ENCODE results near the gene PIGV. TPM values are rescaled to one million over a fixed set of nuclear protein-coding genes. Genes with fewer than 3 reads are reported as not detected.

The PIGV gene
- total RNA-seq, 2 experiments from 2014 or later: 27.3 to 31.6 TPM

- POLR2A ChIA-PET: no interaction called here
- CTCF ChIA-PET: no interaction called here
Measured at GRCh38 chr1:26767714-26768113, 20.0 kb upstream of the PIGV start.

GRCh38 chr1:26768755-26769154 is 19.0 kb upstream of the PIGV start:
- ChIA-PET CTCF (interaction anchor here (0.5 kb wide), 1 partner anchor 27 kb away, joined by 3 read pairs; no protein-coding TSS in a partner anchor), POLR2A (no interaction called here)

DNA sequence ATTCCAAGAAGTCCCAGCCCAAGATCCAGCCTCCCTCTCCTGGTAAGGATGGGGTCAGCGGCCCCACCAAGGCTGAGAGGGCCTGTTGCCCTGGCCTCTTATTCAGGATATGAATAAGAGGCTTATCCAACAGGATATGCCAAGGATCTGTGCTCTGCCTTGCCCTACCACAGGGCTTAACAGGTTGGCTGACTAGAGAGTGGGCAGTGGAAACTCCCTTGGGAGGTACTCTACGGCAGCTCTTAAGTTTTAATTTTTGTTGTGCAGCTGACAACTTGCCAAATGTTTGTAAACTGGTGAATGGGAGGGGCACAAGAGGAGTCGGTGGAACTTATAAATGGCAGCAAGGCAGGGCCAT is 16.5 kb upstream of the PIGV start:
- CTCF ChIA-PET: interaction anchor here (0.6 kb wide), 1 partner anchor 95 kb away, joined by 3 read pairs; no protein-coding TSS in a partner anchor

DNA sequence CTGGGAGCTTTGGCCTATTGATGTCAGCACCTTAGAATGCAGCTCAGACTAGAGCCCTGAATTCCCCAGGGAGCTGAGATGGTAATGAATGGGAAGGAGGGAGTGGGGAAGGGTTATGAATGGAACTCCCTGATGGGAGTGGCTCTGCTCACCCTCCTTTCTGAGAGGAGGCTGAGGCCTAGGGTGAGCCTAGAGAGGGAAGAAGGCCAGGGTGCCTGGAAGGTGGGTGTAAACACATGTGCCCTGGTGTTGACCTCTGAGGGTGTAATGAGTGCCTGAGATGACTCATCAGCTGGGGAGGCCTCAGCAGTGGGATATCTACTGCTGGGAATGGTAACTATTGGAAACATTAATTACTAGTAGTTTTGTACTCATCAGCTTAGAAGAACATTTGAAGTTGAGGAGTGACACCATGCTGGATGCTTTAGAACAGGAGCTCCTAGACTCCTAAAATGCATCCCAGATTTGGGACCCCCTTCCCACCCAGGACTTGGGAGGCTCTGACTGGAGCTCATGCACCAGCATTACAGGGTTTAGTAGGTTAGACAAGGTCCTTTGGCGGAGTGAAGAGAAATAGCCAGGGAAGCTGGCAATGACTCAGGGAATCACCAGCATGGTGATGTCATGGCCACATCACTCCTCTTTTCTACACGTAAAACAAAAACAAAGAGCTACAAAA is 16.0 kb upstream of the PIGV start:
- ChIA-PET POLR2A (interaction anchor here (0.6 to 1.2 kb wide), 2 partner anchors 13 to 41 kb away, joined by 3 read pairs; no protein-coding TSS in a partner anchor), CTCF (interaction anchor here (0.5 to 0.6 kb wide), 2 partner anchors 65 to 95 kb away, joined by 3 to 4 read pairs; no protein-coding TSS in a partner anchor)

More for the DNA sequence above, 16.5 kb upstream of the PIGV start:
- POLR2A ChIA-PET: interaction anchor here (1.2 kb wide), 1 partner anchor 13 kb away, joined by 3 read pairs; no protein-coding TSS in a partner anchor

DNA sequence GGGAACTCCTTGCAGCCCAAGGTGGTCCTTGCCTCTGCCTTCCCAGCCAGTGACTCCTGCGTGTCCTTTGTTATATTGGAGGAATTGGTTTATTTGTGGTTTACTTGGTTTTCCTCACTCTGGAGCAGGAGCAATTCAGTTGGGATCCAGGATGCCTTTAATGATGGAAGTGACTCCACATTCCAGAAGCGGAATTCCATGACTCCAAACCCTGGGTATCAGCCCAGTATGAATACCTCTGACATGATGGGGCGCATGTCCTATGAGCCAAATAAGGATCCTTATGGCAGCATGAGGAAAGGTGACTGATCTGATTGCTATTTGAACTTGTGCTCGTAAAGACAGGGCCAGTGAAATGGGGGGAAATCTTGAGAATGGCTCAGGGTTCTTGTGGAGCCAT is 15.1 kb upstream of the PIGV start:
- POLR2A ChIA-PET: interaction anchor here (0.6 to 1.2 kb wide), 2 partner anchors 12 to 42 kb away, joined by 3 read pairs; no protein-coding TSS in a partner anchor
- CTCF ChIA-PET: interaction anchor here (0.5 kb wide), 1 partner anchor 65 kb away, joined by 4 read pairs; no protein-coding TSS in a partner anchor

GRCh38 chr1:26774462-26774861 is 13.3 kb upstream of the PIGV start:
- POLR2A ChIA-PET: interaction anchor here (0.5 kb wide), 1 partner anchor 38 kb away, joined by 4 read pairs; no protein-coding TSS in a partner anchor
- CTCF ChIA-PET: no interaction called here

DNA sequence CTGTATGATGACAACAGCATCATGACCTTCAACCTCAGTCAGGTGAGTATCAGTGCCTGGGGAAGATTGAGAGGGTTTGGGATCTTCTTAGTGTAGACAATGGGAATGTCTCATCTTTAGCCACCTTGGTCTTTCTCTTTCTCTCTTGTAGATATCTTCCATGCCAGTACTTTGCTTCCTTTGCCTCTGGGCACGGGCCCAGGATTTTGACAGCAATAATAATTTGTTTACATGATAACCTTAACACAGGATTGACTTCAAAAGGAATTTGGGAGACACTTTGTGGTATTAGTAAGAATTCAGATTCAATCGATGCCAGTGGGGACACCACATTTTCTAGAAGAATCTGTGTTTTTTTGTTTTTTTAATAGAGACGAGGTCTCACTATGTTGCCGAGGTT is 12.1 kb upstream of the PIGV start:
- CTCF ChIA-PET: no interaction called here
- POLR2A ChIA-PET: no interaction called here

DNA sequence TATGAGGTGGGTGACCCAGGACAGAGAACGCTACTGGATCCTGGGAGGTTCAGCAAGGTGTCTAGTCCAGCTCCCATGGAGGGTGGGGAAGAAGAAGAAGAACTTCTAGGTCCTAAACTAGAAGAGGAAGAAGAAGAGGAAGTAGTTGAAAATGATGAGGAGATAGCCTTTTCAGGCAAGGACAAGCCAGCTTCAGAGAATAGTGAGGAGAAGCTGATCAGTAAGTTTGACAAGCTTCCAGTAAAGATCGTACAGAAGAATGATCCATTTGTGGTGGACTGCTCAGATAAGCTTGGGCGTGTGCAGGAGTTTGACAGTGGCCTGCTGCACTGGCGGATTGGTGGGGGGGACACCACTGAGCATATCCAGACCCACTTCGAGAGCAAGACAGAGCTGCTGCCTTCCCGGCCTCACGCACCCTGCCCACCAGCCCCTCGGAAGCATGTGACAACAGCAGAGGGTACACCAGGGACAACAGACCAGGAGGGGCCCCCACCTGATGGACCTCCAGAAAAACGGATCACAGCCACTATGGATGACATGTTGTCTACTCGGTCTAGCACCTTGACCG is 8.6 kb upstream of the PIGV start:
- ChIA-PET CTCF (interaction anchor here (0.9 to 1.0 kb wide), 3 partner anchors 10 to 177 kb away, joined by 3 to 5 read pairs (median 4); no protein-coding TSS in a partner anchor), POLR2A (no interaction called here)

DNA sequence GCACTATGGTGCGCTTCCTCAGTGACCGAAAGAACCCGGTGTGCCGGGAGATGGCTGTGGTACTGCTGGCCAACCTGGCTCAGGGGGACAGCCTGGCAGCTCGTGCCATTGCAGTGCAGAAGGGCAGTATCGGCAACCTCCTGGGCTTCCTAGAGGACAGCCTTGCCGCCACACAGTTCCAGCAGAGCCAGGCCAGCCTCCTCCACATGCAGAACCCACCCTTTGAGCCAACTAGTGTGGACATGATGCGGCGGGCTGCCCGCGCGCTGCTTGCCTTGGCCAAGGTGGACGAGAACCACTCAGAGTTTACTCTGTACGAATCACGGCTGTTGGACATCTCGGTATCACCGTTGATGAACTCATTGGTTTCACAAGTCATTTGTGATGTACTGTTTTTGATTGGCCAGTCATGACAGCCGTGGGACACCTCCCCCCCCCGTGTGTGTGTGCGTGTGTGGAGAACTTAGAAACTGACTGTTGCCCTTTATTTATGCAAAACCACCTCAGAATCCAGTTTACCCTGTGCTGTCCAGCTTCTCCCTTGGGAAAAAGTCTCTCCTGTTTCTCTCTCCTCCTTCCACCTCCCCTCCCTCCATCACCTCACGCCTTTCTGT is 7.3 kb upstream of the PIGV start:
- CTCF ChIA-PET: interaction anchor here (0.7 kb wide), 1 partner anchor 31 kb away, joined by 3 read pairs; no protein-coding TSS in a partner anchor

DNA sequence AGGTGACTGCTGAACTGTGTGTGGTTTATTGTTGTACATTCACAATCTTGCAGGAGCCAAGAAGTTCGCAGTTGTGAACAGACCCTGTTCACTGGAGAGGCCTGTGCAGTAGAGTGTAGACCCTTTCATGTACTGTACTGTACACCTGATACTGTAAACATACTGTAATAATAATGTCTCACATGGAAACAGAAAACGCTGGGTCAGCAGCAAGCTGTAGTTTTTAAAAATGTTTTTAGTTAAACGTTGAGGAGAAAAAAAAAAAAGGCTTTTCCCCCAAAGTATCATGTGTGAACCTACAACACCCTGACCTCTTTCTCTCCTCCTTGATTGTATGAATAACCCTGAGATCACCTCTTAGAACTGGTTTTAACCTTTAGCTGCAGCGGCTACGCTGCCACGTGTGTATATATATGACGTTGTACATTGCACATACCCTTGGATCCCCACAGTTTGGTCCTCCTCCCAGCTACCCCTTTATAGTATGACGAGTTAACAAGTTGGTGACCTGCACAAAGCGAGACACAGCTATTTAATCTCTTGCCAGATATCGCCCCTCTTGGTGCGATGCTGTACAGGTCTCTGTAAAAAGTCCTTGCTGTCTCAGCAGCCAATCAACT is 6.4 kb upstream of the PIGV start:
- POLR2A ChIA-PET: interaction anchor here (0.7 kb wide), 1 partner anchor 254 kb away, joined by 3 read pairs; no protein-coding TSS in a partner anchor
- CTCF ChIA-PET: interaction anchor here (0.5 to 1.2 kb wide), 2 partner anchors 9 to 347 kb away, joined by 3 to 5 read pairs; no protein-coding TSS in a partner anchor

More for the DNA sequence above, 7.3 kb upstream of the PIGV start:
- POLR2A ChIA-PET: interaction anchor here (0.7 kb wide), 1 partner anchor 255 kb away, joined by 3 read pairs; no protein-coding TSS in a partner anchor

DNA sequence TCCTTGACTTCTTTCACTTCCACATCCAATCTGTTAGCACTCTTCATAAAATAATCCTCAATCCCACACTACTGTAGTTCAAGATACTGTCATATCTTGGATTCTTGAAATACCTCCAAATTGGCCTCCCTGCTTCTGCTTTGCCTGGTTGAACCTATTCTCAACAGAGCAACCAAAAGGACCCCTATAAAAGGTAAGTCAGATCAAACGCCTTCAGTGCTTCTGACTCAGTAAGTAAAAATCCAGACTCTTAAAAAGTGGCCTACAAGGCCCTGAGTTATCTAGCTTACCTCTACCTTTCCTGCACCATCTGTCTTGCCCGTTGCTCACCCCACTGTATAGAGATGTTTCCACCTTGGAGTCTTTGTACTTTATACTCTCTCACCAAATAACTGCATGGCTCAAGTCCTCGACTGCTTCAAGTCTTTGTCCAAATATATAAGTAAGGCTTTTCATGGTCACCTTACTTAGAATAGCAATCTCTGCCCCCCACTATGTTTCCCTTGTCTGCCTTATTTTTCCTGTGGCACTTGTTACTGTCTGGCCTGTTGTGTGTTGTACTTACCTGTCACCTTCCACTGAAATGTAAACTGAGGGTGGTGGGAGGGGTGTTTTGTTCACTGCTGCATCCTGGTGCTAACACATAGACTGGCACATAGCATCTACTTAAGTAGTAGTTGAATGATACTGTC is 5.1 kb upstream of the PIGV start:
- ChIA-PET CTCF (interaction anchor here (1.3 kb wide), 1 partner anchor 180 kb away, joined by 4 read pairs; no protein-coding TSS in a partner anchor), POLR2A (interaction anchor here (0.6 kb wide), 1 partner anchor 224 kb away, joined by 8 read pairs; no protein-coding TSS in a partner anchor)

GRCh38 chr1:26783646-26784022 is 4.1 kb upstream of the PIGV start:
- CTCF ChIA-PET: interaction anchor here (1.2 to 1.3 kb wide), 2 partner anchors 36 to 181 kb away, joined by 3 to 4 read pairs; no protein-coding TSS in a partner anchor
- POLR2A ChIA-PET: interaction anchor here (0.9 kb wide), 1 partner anchor 90 kb away, joined by 3 read pairs; no protein-coding TSS in a partner anchor

DNA sequence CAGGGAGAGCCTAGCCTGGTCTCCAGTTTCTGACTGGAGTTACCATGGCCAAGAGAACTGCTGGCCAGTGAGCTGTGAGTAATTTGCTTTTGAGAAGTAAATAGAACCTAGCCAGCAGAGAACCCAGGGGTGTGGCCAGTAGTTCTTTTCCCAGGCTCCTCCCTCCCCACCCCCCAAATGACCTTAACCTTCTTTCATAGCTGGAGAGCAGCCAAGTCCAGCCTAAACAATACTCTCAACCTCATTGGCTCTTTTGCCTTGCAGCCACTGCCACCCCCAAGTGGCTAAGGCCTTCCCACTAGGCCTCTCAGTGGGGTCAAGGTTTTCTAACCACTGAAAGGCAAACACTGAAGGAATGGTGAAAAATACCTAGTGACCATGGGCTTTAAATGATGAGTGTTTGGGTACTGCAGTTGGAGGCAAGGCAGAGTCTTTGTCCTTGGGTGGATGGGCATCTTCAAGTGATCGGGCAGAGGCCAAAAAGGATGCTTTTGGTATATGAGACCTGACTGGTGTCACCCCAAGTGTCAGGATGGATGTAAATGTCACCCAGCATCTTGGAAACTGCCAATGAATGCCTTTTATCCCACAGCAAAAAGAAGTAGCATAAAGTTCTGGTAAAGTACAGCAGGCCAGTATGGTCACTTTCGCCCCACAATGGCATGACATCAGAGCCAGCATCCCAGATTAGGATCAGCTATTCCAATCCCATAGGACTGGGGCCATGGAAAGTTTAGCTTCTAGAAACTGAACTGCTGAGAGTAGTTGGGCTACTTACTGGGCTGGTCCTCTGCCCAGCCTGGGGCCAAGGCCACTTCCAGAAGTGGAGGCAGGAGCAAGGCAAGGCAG is 3.5 kb upstream of the PIGV start:
- CTCF ChIA-PET: interaction anchor here (1.2 to 1.3 kb wide), 2 partner anchors 37 to 182 kb away, joined by 3 to 4 read pairs; no protein-coding TSS in a partner anchor

GRCh38 chr1:26784886-26785285 is 2.9 kb upstream of the PIGV start:
- ChIA-PET POLR2A (interaction anchor here (1.1 kb wide), 1 partner anchor 13 kb away, joined by 3 read pairs; no protein-coding TSS in a partner anchor), CTCF (no interaction called here)

More for the DNA sequence above, 3.5 kb upstream of the PIGV start:
- POLR2A ChIA-PET: interaction anchor here (0.9 to 1.1 kb wide), 2 partner anchors 12 to 91 kb away, joined by 3 read pairs; no protein-coding TSS in a partner anchor

- POLR2A ChIA-PET: no interaction called here
Measured at GRCh38 chr1:26785611-26786436, 1.9 kb upstream of the PIGV start.

More at GRCh38 chr1:26785611-26786436, 1.9 kb upstream of the PIGV start:
- CTCF ChIA-PET: interaction anchor here (0.5 to 5.0 kb wide), 4 partner anchors 10 to 92 kb away, joined by 3 to 37 read pairs (median 4); partner anchors contain the start of gene ARID1A

All from activated CD8-positive, alpha-beta memory T cell treated with anti-CD3 and anti-CD28 coated beads for 36 hours (primary cell).